IPS-15b (cell line): Measurements from ENCODE around the gene KIF21B.

ENCODE experiments used
- H3K27me3 ChIP-seq: one replicate; pipeline ENCODE4 v1.6.1; 2013; ENCODE audit warnings: low read length; ENCODE audit not compliant: control insufficient read depth, insufficient read depth
- H3K36me3 ChIP-seq: one replicate; pipeline ENCODE4 v1.6.1; 2013; ENCODE audit warnings: low read length; ENCODE audit not compliant: control insufficient read depth, insufficient read depth
- H3K4me1 ChIP-seq: one replicate; pipeline ENCODE4 v1.6.1; 2013; ENCODE audit warnings: mild to moderate bottlenecking, low read length; ENCODE audit not compliant: control insufficient read depth, insufficient read depth
- H3K4me3 ChIP-seq: one replicate; pipeline ENCODE4 v1.5.1; 2013; ENCODE audit warnings: low read depth, low read length
- H3K9ac ChIP-seq: one replicate; pipeline ENCODE4 v1.6.1; 2013; ENCODE audit warnings: low read depth, mild to moderate bottlenecking, low read length
- H3K9me3 ChIP-seq: one replicate; pipeline ENCODE4 v1.6.1; 2013; ENCODE audit warnings: mild to moderate bottlenecking, low read length; ENCODE audit not compliant: control insufficient read depth, insufficient read depth

The KIF21B gene, protein sequence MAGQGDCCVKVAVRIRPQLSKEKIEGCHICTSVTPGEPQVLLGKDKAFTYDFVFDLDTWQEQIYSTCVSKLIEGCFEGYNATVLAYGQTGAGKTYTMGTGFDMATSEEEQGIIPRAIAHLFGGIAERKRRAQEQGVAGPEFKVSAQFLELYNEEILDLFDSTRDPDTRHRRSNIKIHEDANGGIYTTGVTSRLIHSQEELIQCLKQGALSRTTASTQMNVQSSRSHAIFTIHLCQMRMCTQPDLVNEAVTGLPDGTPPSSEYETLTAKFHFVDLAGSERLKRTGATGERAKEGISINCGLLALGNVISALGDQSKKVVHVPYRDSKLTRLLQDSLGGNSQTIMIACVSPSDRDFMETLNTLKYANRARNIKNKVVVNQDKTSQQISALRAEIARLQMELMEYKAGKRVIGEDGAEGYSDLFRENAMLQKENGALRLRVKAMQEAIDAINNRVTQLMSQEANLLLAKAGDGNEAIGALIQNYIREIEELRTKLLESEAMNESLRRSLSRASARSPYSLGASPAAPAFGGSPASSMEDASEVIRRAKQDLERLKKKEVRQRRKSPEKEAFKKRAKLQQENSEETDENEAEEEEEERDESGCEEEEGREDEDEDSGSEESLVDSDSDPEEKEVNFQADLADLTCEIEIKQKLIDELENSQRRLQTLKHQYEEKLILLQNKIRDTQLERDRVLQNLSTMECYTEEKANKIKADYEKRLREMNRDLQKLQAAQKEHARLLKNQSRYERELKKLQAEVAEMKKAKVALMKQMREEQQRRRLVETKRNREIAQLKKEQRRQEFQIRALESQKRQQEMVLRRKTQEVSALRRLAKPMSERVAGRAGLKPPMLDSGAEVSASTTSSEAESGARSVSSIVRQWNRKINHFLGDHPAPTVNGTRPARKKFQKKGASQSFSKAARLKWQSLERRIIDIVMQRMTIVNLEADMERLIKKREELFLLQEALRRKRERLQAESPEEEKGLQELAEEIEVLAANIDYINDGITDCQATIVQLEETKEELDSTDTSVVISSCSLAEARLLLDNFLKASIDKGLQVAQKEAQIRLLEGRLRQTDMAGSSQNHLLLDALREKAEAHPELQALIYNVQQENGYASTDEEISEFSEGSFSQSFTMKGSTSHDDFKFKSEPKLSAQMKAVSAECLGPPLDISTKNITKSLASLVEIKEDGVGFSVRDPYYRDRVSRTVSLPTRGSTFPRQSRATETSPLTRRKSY (N-terminal part only)

DNA sequence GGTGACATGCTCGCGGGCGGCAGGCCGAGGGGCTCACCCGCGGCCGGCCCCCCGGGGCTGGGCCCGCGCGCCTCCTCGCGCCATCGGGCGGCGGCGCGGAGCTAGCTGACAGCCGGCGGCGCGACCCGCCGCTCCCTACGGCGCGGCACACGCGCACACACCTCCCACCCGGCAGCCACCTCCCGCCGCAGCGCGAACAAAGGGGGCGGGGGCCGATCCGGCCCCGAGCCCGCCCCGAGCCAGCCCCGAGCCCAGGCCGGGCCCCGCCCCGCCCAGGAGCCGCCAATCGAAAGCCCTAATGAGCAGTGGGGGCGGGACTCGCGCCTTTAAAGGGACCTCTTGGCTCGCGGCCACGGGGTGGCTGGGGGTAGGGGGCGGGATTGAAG, at the start of gene KIF21B:
KIF21B (minus strand) TSS at position 198 of the 386 bp plus-strand sequence. CDS start 331 bp downstream, outside the sequence.
- Histone ChIP-seq H3K9ac (peak within 1 kb of the TSS; percentile 47), H3K27me3 (peaks cover 8% of the 10 kb centered on the region)

DNA sequence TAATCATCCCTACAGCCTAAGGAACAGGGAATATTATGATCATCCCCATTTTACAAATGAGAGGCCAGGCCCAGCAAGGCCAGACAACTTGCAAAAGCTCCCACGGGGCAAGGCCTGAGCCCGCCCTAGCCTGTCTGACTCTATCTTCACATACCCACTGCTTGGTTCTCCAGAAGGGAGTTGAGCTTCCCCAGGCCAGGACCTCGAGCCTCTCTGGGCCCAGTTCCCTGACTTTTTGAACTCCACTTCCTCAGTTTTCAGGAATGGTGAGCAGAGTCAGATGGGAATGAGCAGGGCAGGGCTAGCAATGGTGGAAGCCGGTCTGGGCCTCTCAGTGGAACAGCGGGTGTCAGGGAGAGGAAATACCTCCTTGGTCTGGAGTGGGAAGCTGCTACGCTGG, 49.4 kb upstream of the KIF21B start:
- H3K9me3 ChIP-seq, result no peaks in the 10 kb centered on the region
- H3K27me3 ChIP-seq, result peaks cover 2% of the 10 kb centered on the region
- no peak overlapping the region for H3K9ac ChIP-seq
- no peaks in the 10 kb centered on the region for H3K4me1 ChIP-seq
- no peaks in the 10 kb centered on the region for H3K36me3 ChIP-seq
- no peak overlapping the region for H3K4me3 ChIP-seq

More for the DNA sequence above, at the start of gene KIF21B:
- peaks cover 54% of the 10 kb centered on the region for H3K4me1 ChIP-seq
- no peaks in the 10 kb centered on the region for H3K9me3 ChIP-seq
- peaks cover 4% of the 10 kb centered on the region for H3K36me3 ChIP-seq
- H3K4me3 ChIP-seq, result peak within 1 kb of the TSS; percentile 76

DNA sequence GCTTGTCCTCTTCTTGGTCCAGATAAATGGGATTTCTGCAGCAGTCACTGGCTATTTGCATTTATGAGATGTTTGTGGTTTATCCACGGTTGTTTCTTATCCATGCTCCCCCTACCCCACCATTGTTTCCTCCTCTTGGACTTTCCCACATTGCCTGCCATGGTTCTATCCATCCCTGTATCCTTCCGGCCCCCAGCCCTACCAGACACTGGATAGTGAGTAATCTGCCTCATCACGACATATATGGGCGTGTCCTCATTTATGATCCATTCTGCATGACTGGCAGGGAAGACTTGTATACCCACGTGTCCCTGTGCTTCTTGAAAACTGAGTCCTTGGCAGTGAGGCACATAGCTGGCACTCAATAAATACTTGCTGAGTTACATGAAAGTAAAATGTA, 48.6 kb upstream of the KIF21B start:
- no peaks in the 10 kb centered on the region for H3K4me1 ChIP-seq
- H3K27me3 ChIP-seq, result no peaks in the 10 kb centered on the region
- H3K36me3 ChIP-seq, result no peaks in the 10 kb centered on the region
- no peak overlapping the region for H3K4me3 ChIP-seq
- H3K9me3 ChIP-seq, result no peaks in the 10 kb centered on the region
- H3K9ac ChIP-seq, result no peak overlapping the region

DNA sequence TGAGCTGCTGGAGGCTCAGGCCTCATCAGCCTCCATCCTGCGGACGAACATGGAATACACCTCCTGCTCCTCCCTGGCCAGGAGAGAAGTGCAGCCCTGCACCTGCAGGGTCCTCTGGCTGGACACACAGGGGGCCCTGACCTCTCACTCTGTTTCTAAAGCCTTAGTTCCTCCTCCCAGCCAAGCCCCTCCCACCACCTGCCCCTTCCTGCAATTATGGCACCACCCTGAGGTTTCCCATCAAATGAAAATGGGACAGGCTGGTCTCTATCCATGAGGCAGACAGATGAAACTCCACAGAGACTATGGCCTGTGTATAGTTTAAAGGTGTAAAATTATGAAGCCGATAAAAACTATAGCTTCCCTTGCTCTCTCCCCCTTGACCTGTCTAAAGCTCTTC, 46.1 kb upstream of the KIF21B start:
- no peaks in the 10 kb centered on the region for H3K27me3 ChIP-seq
- H3K4me3 ChIP-seq, result no peak overlapping the region
- no peaks in the 10 kb centered on the region for H3K9me3 ChIP-seq
- H3K4me1 ChIP-seq, result no peaks in the 10 kb centered on the region
- no peak overlapping the region for H3K9ac ChIP-seq
- H3K36me3 ChIP-seq, result no peaks in the 10 kb centered on the region

DNA sequence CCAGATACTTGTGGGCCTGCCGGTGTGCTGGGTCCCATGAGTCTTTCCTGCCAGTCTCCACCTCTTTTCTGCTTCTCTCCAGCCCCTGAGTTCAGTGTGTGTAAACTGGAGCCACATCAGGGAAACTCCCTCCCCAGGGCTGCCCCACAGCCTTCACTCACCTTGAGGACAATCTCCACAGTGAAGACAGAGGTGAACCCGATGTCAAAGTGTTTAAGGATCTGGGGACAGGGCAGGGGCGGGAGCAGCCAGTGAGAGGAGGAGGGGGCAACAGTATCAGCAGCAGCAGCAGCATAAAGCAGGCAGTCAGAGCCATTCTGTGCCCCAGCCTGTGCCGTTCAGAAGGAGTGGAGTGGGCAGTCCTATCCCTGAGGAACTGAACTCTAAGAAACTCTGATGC, 45.5 kb upstream of the KIF21B start:
- Histone ChIP-seq H3K9ac (no peak overlapping the region), H3K4me1 (no peaks in the 10 kb centered on the region), H3K9me3 (no peaks in the 10 kb centered on the region), H3K4me3 (no peak overlapping the region), H3K36me3 (no peaks in the 10 kb centered on the region), H3K27me3 (no peaks in the 10 kb centered on the region)

DNA sequence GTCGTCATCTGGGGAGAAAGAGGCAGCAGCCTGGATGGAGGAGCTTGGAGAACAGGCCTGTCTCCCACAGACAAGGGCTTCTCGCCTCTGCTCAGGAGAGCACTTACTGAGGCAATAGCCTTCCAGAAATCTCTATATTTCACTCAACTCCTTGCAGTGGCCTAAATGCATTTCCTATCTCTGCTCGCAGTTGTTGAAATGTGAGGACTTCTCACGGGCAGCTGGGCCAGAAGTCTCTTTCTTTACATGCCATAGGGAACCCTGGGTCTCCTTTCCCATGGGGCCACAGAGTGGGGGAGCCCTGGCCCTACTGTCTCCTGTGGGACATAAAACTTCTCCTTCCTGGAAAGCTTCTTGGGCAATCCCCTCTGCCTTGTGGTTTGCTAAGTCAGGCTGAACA, 43.5 kb upstream of the KIF21B start:
- Histone ChIP-seq H3K9ac (no peak overlapping the region), H3K4me1 (no peaks in the 10 kb centered on the region), H3K36me3 (no peaks in the 10 kb centered on the region), H3K9me3 (no peaks in the 10 kb centered on the region), H3K4me3 (no peak overlapping the region), H3K27me3 (no peaks in the 10 kb centered on the region)

DNA sequence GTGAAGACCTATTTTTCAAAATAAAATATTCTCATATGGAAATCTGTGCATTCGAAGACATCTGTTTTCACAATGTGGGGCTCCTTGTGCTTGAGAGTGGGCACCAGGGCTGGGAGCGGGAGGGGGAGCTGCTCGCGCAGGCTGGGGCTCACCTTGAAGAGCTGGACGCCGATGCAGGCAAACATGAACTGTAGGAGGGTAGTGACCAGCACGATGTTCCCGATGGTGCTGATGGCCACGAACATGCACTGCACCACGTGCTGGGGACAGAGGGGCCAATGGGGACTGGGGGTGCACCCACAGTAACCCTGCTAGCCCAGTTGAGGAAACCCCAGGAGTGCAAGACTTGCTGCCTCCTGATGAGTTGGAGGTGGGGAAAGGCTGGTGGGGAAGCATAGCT, 42.2 kb upstream of the KIF21B start:
- Histone ChIP-seq H3K9ac (no peak overlapping the region), H3K27me3 (no peaks in the 10 kb centered on the region), H3K36me3 (no peaks in the 10 kb centered on the region), H3K4me3 (no peak overlapping the region), H3K9me3 (no peaks in the 10 kb centered on the region), H3K4me1 (no peaks in the 10 kb centered on the region)

DNA sequence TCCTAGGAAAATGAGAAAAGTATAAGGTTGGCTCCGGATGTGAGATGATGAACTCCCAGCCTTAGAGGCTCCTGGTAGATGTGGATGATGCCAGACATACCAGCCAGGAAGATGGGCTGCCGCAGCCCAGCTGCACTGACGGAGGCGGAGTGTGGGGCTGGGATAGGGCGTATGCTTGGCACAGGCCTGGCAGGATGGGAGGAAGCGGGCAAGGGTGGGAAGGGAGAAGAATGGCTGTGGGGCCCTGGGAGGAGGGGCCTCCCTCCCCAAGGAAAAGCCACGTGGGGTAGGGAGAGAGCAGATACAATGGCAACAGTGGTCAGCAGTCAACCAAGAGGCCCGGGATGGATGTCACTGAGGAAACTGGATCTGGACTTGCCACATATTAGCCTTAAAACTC, 41.3 kb upstream of the KIF21B start:
- Histone ChIP-seq H3K9ac (no peak overlapping the region), H3K27me3 (no peaks in the 10 kb centered on the region), H3K4me3 (no peak overlapping the region), H3K36me3 (no peaks in the 10 kb centered on the region), H3K9me3 (no peaks in the 10 kb centered on the region), H3K4me1 (peaks cover under 1% of the 10 kb centered on the region)

DNA sequence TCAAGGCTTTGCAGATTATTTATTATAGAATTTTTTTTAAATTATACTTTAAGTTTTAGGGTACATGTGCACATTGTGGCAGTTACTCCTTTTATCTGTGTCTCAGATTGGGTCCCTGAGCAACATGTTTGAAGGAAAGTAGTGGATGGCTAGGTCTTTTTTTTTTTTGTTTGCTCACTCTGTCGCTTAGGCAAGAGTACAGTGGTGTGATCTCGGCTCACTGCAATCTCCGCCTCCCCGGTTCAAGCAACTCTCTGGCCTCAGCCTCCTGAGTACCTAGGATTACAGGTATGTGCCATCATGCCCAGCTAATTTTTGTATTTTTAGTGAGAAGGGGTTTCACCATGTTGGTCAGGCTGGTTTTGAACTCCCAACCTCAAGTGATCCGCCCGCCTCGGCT, 39.6 kb upstream of the KIF21B start:
- H3K36me3 ChIP-seq, result no peaks in the 10 kb centered on the region
- no peak overlapping the region for H3K4me3 ChIP-seq
- H3K27me3 ChIP-seq, result no peaks in the 10 kb centered on the region
- no peak overlapping the region for H3K9ac ChIP-seq
- peaks cover 10% of the 10 kb centered on the region for H3K4me1 ChIP-seq
- H3K9me3 ChIP-seq, result no peaks in the 10 kb centered on the region

DNA sequence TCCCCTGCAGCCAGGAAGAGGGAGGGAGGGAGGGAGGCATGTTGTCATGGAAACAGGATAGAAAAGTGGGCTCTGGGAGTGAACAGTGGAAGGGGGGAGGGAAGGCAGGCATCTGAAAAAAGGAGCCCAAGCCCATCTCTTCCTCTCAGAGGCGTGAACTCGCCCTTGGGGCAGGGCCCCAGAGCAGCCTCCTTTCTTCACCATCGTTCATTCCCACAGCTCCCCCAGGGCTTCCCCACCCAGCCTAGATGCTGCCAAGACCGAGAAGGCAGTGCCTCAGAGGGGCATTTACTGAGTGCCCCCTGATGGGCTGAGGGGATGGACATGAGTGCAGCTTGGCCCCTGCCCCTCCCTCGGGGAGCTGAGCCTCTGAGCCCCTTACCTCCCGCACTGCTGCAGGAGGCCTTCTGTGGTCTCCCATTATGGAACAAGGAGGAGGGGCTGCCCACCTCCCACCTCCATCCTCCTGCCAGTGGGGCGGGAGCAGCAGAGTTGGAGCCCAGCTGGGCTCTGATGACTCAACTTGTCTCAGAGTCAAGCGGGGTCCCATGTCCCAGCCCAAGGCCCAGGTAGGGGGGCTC, 39.1 kb upstream of the KIF21B start:
- Histone ChIP-seq H3K36me3 (no peaks in the 10 kb centered on the region), H3K4me1 (peaks cover 10% of the 10 kb centered on the region), H3K4me3 (no peak overlapping the region), H3K27me3 (no peaks in the 10 kb centered on the region), H3K9ac (no peak overlapping the region), H3K9me3 (no peaks in the 10 kb centered on the region)

DNA sequence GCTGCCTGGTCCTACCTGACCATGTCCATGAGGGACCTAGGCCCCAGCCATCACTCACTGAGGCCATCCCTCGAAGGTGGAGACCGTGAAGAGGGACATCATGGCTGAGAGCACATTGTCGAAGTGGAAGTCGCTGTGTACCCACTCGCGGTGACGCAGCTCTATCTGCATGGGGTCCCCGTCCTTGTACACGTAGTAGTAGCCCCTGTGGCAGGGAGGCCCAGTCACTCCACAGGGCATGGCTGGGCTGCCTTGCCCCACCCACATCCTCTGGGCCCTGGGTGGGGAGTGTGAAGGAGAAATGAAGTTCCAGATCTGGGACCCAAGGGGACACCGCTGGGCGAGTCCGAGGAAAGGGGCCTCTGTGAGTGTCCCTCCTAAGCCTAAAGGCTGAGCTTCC, 38.4 kb upstream of the KIF21B start:
- Histone ChIP-seq H3K9me3 (no peaks in the 10 kb centered on the region), H3K36me3 (no peaks in the 10 kb centered on the region), H3K9ac (no peak overlapping the region), H3K4me1 (peaks cover 10% of the 10 kb centered on the region), H3K4me3 (no peak overlapping the region), H3K27me3 (no peaks in the 10 kb centered on the region)
